GM12801 (cell line): ENCODE data around the gene DIO3.

Source experiments
- TF ChIP-seq, protein P1 (sequence below): IDR thresholded peaks from one replicate; pipeline ENCODE4 v1.5.1; 2011; ENCODE audit warnings: control low read depth; ENCODE audit not compliant: insufficient read length; ENCODE audit errors: extremely low read depth

Gene DIO3

DNA sequence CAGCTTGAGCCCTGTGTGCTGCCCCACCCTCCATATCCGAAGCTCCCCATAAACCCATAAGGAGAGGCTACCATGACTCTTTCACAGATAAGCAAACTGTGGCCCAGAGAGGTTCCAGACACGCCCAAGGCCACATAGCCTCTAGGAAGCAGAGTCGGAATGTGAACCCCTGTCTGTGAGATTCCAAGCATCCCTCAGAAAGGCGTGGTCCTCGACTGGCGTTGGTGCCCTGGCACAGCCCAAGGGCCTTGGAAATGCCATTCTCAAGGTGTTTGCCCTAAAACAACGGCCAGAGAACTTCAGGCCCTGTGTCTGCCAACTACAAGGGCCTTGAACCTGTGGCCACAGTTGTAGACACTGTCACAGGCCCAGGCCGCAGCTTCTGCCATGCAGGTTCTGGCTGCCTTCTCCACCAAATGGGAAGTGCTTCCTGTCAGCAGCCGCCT, 8.5 kb upstream of the DIO3 start:
- TF ChIP-seq, protein P1, sequence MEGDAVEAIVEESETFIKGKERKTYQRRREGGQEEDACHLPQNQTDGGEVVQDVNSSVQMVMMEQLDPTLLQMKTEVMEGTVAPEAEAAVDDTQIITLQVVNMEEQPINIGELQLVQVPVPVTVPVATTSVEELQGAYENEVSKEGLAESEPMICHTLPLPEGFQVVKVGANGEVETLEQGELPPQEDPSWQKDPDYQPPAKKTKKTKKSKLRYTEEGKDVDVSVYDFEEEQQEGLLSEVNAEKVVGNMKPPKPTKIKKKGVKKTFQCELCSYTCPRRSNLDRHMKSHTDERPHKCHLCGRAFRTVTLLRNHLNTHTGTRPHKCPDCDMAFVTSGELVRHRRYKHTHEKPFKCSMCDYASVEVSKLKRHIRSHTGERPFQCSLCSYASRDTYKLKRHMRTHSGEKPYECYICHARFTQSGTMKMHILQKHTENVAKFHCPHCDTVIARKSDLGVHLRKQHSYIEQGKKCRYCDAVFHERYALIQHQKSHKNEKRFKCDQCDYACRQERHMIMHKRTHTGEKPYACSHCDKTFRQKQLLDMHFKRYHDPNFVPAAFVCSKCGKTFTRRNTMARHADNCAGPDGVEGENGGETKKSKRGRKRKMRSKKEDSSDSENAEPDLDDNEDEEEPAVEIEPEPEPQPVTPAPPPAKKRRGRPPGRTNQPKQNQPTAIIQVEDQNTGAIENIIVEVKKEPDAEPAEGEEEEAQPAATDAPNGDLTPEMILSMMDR: no peak

DNA sequence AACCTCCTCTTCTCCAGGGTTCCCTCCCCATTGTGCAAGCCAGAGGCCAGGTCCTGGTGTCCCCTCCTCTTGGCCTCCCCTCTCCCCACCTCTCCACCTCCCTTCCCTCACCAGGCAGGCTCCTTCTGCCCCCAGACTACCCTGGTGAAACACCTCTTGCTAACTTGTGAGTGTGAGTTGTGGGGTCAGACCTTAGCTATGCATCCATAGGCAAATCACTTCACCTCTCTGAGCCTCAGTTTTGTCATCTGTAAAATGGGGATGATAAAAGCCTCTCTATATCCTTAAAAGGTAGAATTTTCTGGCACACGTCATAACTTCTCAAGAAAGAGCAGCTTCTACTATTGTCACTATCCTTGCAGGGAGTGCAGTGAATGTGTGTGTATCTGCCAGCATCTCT, 7.9 kb upstream of the DIO3 start:
- TF ChIP-seq, protein P1: no peak

DNA sequence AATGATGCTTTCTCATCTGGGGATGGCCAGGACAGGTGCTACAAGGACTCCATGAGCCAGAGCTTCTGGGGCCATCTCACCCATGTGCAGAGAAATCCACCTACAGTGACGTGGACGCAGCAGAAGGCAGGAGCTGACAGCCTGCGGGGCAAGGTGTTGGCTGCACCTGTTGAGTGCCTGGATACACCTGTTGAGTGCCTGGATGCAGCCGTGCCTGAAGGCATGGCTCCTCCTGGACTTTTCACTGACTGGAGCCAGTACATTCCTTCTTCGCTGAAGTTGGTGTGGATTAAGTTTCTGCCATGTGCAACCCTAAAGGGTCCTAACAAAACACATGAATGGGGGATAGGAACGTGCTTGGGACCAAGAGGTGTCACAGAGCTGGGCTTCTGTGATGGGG, 7.4 kb upstream of the DIO3 start:
- TF ChIP-seq, protein P1: no peak

DNA sequence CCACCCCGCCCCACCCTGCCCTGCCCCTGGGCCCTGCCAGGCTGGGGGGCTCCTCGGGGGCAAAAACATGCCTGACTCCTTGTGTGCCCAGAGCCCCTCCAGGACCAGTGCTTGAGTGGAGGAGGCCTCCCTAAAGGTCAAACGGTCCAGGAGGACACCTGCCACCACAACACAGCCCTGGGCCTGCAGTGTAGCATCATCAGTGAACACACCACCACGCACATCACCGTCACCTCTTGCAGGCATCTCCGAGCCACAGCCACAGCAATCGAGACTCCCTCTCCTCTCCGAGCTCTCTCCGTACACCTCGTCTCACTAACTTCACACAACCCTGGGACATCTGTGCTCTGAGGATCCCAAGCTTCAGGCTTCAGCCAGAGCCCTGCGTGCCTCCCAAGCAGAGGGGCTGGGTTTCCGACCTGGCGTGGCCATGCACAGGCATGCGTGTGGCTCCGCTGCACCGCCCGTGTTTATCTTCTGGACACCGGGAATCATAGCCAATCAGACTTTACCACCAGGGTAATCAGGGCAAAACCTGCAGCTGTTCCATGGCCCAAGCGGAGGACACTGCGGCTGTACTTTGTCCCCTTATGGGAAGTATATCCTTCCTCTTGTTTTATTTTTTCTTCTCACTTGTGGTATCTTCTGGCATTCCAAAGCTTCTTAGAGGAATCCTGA, 6.2 kb upstream of the DIO3 start:
- TF ChIP-seq, protein P1: no peak

DNA sequence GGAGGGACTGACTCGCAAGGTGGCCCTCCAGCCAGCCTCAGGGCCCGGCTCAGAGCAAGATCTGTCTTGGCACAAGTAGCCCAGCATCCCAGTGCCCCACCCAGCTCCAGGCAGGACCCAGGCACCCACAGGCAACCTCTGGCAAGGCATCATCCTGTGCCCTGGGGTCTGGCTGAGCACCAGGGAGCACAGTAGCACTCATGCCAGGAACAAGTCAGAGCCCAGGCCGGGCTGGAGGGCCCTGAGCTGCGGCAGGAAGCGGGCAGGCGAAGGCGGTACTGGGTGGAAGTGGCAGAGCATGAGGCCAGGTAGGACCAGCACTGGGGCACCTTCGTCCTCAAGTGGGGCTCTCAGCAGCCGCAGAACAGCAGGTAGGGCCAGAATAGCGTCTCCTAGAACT, 5.2 kb upstream of the DIO3 start:
- TF ChIP-seq, protein P1: no peak

DNA sequence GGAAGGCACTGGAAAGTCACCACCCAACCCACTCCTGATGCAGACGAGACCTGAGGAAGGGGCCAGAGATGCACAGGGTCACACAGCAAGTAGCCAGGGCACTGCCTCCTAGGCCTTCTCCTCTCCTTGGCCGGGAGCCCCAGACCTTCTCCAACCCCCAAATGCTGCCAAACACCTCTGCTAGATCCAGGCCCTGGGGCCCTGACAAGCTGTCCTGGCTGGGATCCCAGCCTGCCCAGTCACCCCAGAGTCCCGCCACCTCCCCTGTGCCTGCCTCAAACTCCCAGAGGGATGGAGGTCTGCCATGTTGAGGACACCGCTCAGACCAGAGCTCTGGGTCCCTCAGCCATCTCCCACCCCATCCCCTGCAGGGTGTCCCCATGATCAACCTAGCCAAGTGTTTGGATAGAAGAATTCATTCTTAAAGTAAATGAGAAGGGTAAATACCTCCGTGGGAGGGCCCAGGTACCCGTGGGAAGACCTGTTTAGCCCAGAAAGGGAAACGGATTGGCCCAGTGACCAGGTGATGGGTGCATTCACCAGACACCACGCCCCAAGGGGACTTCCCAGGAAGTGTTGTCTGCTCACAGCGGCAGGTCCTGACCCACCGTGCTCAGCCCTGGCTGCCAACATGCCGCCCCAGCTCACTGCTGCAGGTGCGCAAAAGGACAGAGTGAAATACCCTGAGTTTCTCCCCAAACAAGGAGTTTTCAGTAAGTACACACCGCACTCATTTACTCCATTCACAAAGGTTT, 4.6 kb upstream of the DIO3 start:
- TF ChIP-seq, protein P1: no peak

DNA sequence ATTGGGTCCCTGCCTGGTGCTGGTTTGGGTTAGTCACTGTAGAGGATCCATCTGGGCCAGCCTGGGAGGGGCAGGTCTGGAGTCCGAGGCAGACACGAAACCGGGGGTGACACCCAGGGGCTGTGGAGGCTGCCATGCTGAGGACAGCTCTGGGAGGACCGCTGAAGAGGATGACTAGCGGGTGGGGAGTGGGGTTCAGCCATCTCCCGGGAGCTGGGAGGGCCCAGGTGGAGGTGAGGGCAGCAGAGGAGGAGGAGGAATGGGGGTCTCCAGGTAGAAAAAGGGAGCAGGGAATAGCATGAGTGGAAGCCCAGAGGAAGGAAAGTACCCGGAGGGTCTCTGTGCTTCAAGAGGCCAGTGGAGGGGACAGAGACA, 4.0 kb upstream of the DIO3 start:
- TF ChIP-seq, protein P1: no peak
